H1 (cell line): ENCODE data around the gene TMCC3. TPM values are rescaled to one million over a fixed set of nuclear protein-coding genes. Genes with fewer than 3 reads are reported as not detected.

Experiments
- CTCF ChIA-PET: fragments of 300-600 bp; sonication (Branson Sonifier 250); formaldehyde crosslinking; loops from one replicate; lab custom pipeline; 2021; ENCODE audit not compliant: partially characterized antibody; lab: Charles Lee
- POLR2A ChIA-PET: fragments of 300-600 bp; sonication (Branson Sonifier 250); formaldehyde crosslinking; loops from one replicate; lab custom pipeline; 2021; ENCODE audit warnings: inconsistent platforms; ENCODE audit not compliant: partially characterized antibody; lab: Charles Lee
- DNase-seq, 2 experiments: peaks; one replicate each; pipeline versions ENCODE4 v3.0.0 to v3.0.0-alpha.2; 2010 to 2022; ENCODE audit warnings: low spot score in 2 of 2, low read depth in 1 of 2, mixed read lengths in 1 of 2
- FAIRE-seq: peaks from 2 replicates; lab custom pipeline; 2011; peaks lifted over from hg19 to GRCh38; lab: Jason Lieb, UNC
- H2AFZ ChIP-seq: 2 replicates; pipeline ENCODE4 v1.8.1; 2012; ENCODE audit warnings: low read length, inconsistent platforms
- H2AK5ac ChIP-seq: 2 replicates; pipeline ENCODE4 v1.6.1; 2013; ENCODE audit warnings: low read depth, low read length
- H2BK120ac ChIP-seq: replicated peaks from 2 replicates; pipeline ENCODE3; 2013; ENCODE audit warnings: low read depth, low read length, inconsistent platforms
- H2BK12ac ChIP-seq: 2 replicates; pipeline ENCODE4 v1.6.1; 2013; ENCODE audit warnings: low read depth, low read length
- H2BK15ac ChIP-seq: 2 replicates; pipeline ENCODE4 v1.6.1; 2013; ENCODE audit warnings: low read length
- H2BK20ac ChIP-seq: 2 replicates; pipeline ENCODE4 v1.6.1; 2013; ENCODE audit warnings: low read length
- H2BK5ac ChIP-seq: 2 replicates; pipeline ENCODE4 v1.6.1; 2013; ENCODE audit warnings: low read depth, low read length
- H3K14ac ChIP-seq: 2 replicates; pipeline ENCODE4 v1.6.1; 2013; ENCODE audit warnings: inconsistent platforms; ENCODE audit not compliant: insufficient read length
- H3K18ac ChIP-seq: 2 replicates; pipeline ENCODE4 v1.6.1; 2013; ENCODE audit warnings: low read length; ENCODE audit errors: extremely low read depth
- H3K23ac ChIP-seq: 2 replicates; pipeline ENCODE4 v1.6.1; 2013; ENCODE audit warnings: inconsistent platforms; ENCODE audit not compliant: insufficient read length
- H3K23me2 ChIP-seq: 2 replicates; pipeline ENCODE4 v1.6.1; 2013; ENCODE audit warnings: low read depth, low read length
- H3K27ac ChIP-seq: 2 replicates; pipeline ENCODE4 v1.6.1; 2011; ENCODE audit warnings: low read depth, low read length, inconsistent platforms
- H3K27me3 ChIP-seq, 4 experiments: replicated peaks in 1 of 4; 1 replicate in 1 of 4; 2 replicates in 3 of 4; pipeline versions ENCODE4 v1.6.1 to v1.8.1; 2011 to 2013; ENCODE audit warnings: low read length in 3 of 4, mild to moderate bottlenecking in 3 of 4, inconsistent platforms in 2 of 4, mixed read lengths in 2 of 4, moderate library complexity in 1 of 4; ENCODE audit not compliant: control insufficient read depth in 3 of 4, insufficient read depth in 3 of 4; ENCODE audit errors: extremely low read depth in 1 of 4
- H3K36me3 ChIP-seq, 4 experiments: 2 replicates each; pipeline versions ENCODE4 v1.6.1 to v1.8.1; 2011 to 2013; ENCODE audit warnings: mild to moderate bottlenecking in 4 of 4, low read length in 3 of 4, moderate library complexity in 2 of 4, control low read depth in 1 of 4, inconsistent platforms in 1 of 4; ENCODE audit not compliant: insufficient read depth in 4 of 4, control insufficient read depth in 2 of 4
- H3K4ac ChIP-seq: replicated peaks from 2 replicates; pipeline ENCODE3; 2013; ENCODE audit warnings: low read length, low read depth, mixed read lengths, inconsistent platforms; ENCODE audit not compliant: insufficient read length
- H3K4me1 ChIP-seq, 4 experiments: replicated peaks in 1 of 4; 1 replicate in 1 of 4; 2 replicates in 3 of 4; pipeline versions ENCODE4 v1.6.1 to v1.8.1; 2011 to 2013; ENCODE audit warnings: low read length in 3 of 4, inconsistent platforms in 2 of 4, mixed read lengths in 1 of 4; ENCODE audit not compliant: insufficient read depth in 4 of 4, control insufficient read depth in 3 of 4
- H3K4me2 ChIP-seq, 2 experiments: 2 replicates each; pipeline versions ENCODE4 v1.6.1 to v1.8.1; 2011 to 2013; ENCODE audit warnings: low read depth in 2 of 2, low read length in 2 of 2, control low read depth in 1 of 2, inconsistent platforms in 1 of 2, mild to moderate bottlenecking in 1 of 2; ENCODE audit not compliant: insufficient read depth in 1 of 2
- H3K4me3 ChIP-seq, 4 experiments: fragments of 200-600, 300-600 bp in 1 of 4; sonication (generic), shearing (Covaris generic), sonication (Bioruptor Twin) in 1 of 4; 2 replicates each; pipeline versions ENCODE4 v1.5.1 to v1.8.1; 2011 to 2016; ENCODE audit warnings: low read length in 4 of 4, low read depth in 3 of 4, control low read depth in 2 of 4, inconsistent platforms in 2 of 4, mild to moderate bottlenecking in 2 of 4, mixed read lengths in 1 of 4, moderate library complexity in 1 of 4; ENCODE audit not compliant: insufficient read depth in 2 of 4; ENCODE audit errors: extremely low read depth in 1 of 4
- H3K56ac ChIP-seq: replicated peaks from 2 replicates; pipeline ENCODE3; 2013; ENCODE audit warnings: low read depth, mild to moderate bottlenecking, mixed read lengths, low read length, inconsistent platforms; ENCODE audit not compliant: insufficient read length
- H3K79me1 ChIP-seq: 2 replicates; pipeline ENCODE4 v1.6.1; 2013; ENCODE audit warnings: low read depth, low read length, control low read depth
- H3K79me2 ChIP-seq, 2 experiments: 2 replicates each; pipeline versions ENCODE4 v1.6.1 to v1.8.1; 2012 to 2013; ENCODE audit warnings: low read length in 2 of 2, mild to moderate bottlenecking in 2 of 2, inconsistent platforms in 1 of 2; ENCODE audit not compliant: insufficient read depth in 2 of 2, control insufficient read depth in 1 of 2
- H3K9ac ChIP-seq, 4 experiments: replicated peaks in 1 of 4; 1 replicate in 1 of 4; 2 replicates in 3 of 4; pipeline versions ENCODE4 v1.6.1 to v1.8.1; 2011 to 2013; ENCODE audit warnings: low read depth in 3 of 4, low read length in 3 of 4, control low read depth in 2 of 4, mild to moderate bottlenecking in 2 of 4, moderate library complexity in 2 of 4, inconsistent platforms in 1 of 4; ENCODE audit errors: extremely low read depth in 1 of 4
- H3K9me3 ChIP-seq, 2 experiments: 2 replicates each; pipeline versions ENCODE4 v1.6.1 to v1.8.1; 2012 to 2013; ENCODE audit warnings: mild to moderate bottlenecking in 2 of 2, moderate library complexity in 2 of 2, control low read depth in 1 of 2, inconsistent platforms in 1 of 2, low read depth in 1 of 2, low read length in 1 of 2, mixed read lengths in 1 of 2; ENCODE audit not compliant: insufficient read depth in 2 of 2
- H4K20me1 ChIP-seq, 2 experiments: replicated peaks in 1 of 2; 2 replicates each; pipeline versions ENCODE3 to v1.8.1; 2011 to 2013; ENCODE audit warnings: inconsistent platforms in 2 of 2, low read length in 2 of 2, mild to moderate bottlenecking in 1 of 2; ENCODE audit not compliant: insufficient read depth in 2 of 2, control insufficient read depth in 1 of 2
- H4K5ac ChIP-seq: 2 replicates; pipeline ENCODE4 v1.6.1; 2013; ENCODE audit warnings: low read length, low read depth, mixed read lengths, inconsistent platforms; ENCODE audit not compliant: insufficient read length
- H4K8ac ChIP-seq: 2 replicates; pipeline ENCODE4 v1.8.0; 2013; ENCODE audit warnings: mild to moderate bottlenecking, moderate library complexity, low read length, inconsistent platforms; ENCODE audit not compliant: insufficient read depth; ENCODE audit errors: extremely low read depth
- H4K91ac ChIP-seq: replicated peaks from 2 replicates; pipeline ENCODE3; 2013; ENCODE audit warnings: low read length, mixed read lengths, inconsistent platforms; ENCODE audit not compliant: insufficient read length
- BRCA1 ChIP-seq: IDR thresholded peaks from 2 replicates; pipeline ENCODE4 v1.6.1; 2012; ENCODE audit warnings: low read depth, low read length, improper control_type of control experiment
- EP300 ChIP-seq, 2 experiments: IDR thresholded peaks; 1 replicate in 1 of 2; 2 replicates in 1 of 2; pipeline ENCODE4 v1.6.1; 2011 to 2012; ENCODE audit warnings: low read depth in 2 of 2, low read length in 2 of 2, mild to moderate bottlenecking in 2 of 2, borderline replicate concordance in 1 of 2, inconsistent platforms in 1 of 2, moderate library complexity in 1 of 2
- FOSL1 ChIP-seq: IDR thresholded peaks from 2 replicates; pipeline ENCODE4 v1.6.1; 2011; ENCODE audit warnings: mild to moderate bottlenecking, low read depth, low read length, moderate library complexity; ENCODE audit not compliant: insufficient read depth
- GABPA ChIP-seq: IDR thresholded peaks from 2 replicates; pipeline ENCODE4 v1.6.1; 2011; ENCODE audit warnings: mild to moderate bottlenecking, low read length, moderate library complexity, borderline replicate concordance; ENCODE audit not compliant: insufficient read depth
- JUND ChIP-seq: IDR thresholded peaks from 2 replicates; pipeline ENCODE4 v1.6.1; 2011; ENCODE audit warnings: mild to moderate bottlenecking, improper control_type of control experiment, low read length
- MAFK ChIP-seq: IDR thresholded peaks from 2 replicates; pipeline ENCODE4 v1.6.1; 2012; ENCODE audit warnings: low read depth, mild to moderate bottlenecking, improper control_type of control experiment, low read length
- POLR2AphosphoS5 ChIP-seq: IDR thresholded peaks from 2 replicates; pipeline ENCODE4 v1.6.1; 2011; ENCODE audit warnings: low read depth, low read length
- RBBP5 ChIP-seq: IDR thresholded peaks from 2 replicates; pipeline ENCODE4 v1.7.1; 2012; ENCODE audit warnings: low read depth, mild to moderate bottlenecking, inconsistent platforms, low read length, moderate library complexity, borderline replicate concordance
- SIN3A ChIP-seq, 2 experiments: IDR thresholded peaks in 1 of 2; conservative IDR thresholded peaks in 1 of 2; 2 replicates each; pipeline ENCODE4 v1.6.1; 2011 to 2012; ENCODE audit warnings: low read length in 2 of 2, improper control_type of control experiment in 1 of 2, low read depth in 1 of 2, mild to moderate bottlenecking in 1 of 2
- SIX5 ChIP-seq: IDR thresholded peaks from 2 replicates; pipeline ENCODE4 v1.6.1; 2011; ENCODE audit warnings: mild to moderate bottlenecking, low read depth, low read length
- SUZ12 ChIP-seq: fragments of 200-600 bp; sonication (generic); IDR thresholded peaks from 2 replicates; pipeline ENCODE4 v1.6.1; 2012; ENCODE audit warnings: mild to moderate bottlenecking, inconsistent platforms, low read length, moderate library complexity, mixed read lengths
- TAF1 ChIP-seq: IDR thresholded peaks from 2 replicates; pipeline ENCODE4 v1.6.1; 2011; ENCODE audit warnings: mild to moderate bottlenecking, low read depth, low read length
- ZNF274 ChIP-seq: IDR thresholded peaks from 2 replicates; pipeline ENCODE4 v1.7.0; 2012; ENCODE audit warnings: low read length, borderline replicate concordance; ENCODE audit errors: extremely low read depth
- WGBS, 2 experiments: shearing (Covaris generic) in 1 of 2; methylation state at CpG; one replicate each; pipeline versions ENCODE4 v1.1.6 to v1.1.7; 2013 to 2015; ENCODE audit warnings: low lambda C conversion rate in 2 of 2, mixed read lengths in 2 of 2, inconsistent platforms in 1 of 2, low coverage in 1 of 2, missing lambda C conversion rate in 1 of 2; ENCODE audit not compliant: insufficient replicate concordance in 2 of 2, insufficient coverage in 1 of 2, insufficient read length in 1 of 2; ENCODE audit errors: extremely low coverage in 1 of 2, missing lambda C conversion rate in 1 of 2; 5-methylcytosine and 5-hydroxymethylcytosine counted together
- polyA plus RNA-seq, 7 experiments: library from polyadenylated mRNA; depleted of rRNA in 3 of 7; stranded (reverse) in 5 of 7; unstranded in 2 of 7; fragments of >200 nt in 5 of 7; fragments of 200-250 nt in 2 of 7; gene quantifications; 1 replicate in 5 of 7; 2 replicates in 1 of 7; 4 replicates in 1 of 7; pipeline versions ENCODE4 v1.2.1 to v1.2.3, GENCODE V29; 2011 to 2013; ENCODE audit warnings: missing spikeins in 2 of 7, mixed read lengths in 2 of 7
- total RNA-seq: library from RNA; stranded (reverse); fragmentation: NEBNext Ultra II Directional; extraction: Animal tissue kit (Norgen Biotek cat#: 25700); gene quantifications from 2 replicates; pipeline ENCODE4 v1.2.1, GENCODE V29; 2021

TMCC3 gene
- total and polyA plus RNA-seq, 2 of the 8 experiments (the other 6 are each of a cell fraction or from before 2014, with no cell fraction given) = 1.7 to 4.1 TPM

- Histone ChIP-seq H3K4me2 (no peak overlapping the region), H3K9ac (no peak overlapping the region), H2AK5ac (no peak overlapping the region), H4K8ac (no peak overlapping the region), H3K18ac (no peak overlapping the region), H3K56ac (no peak overlapping the region), H3K4me3 (no peak overlapping the region), H2BK15ac (no peak overlapping the region), H2BK5ac (no peak overlapping the region), H3K79me1 (no peaks in the 10 kb centered on the region), H3K27ac (no peak overlapping the region), H3K23me2 (no peaks in the 10 kb centered on the region), H3K4me1 (no peaks in the 10 kb centered on the region), H3K23ac (no peak overlapping the region), H4K91ac (no peak overlapping the region), H3K9me3 (0 out of 4 replicates have a peak, but pooled peaks cover 0 to 2% of the 10 kb centered on the region in 2 experiments), H3K27me3 (no peaks in the 10 kb centered on the region), H2AFZ (no peak overlapping the region), H2BK12ac (no peak overlapping the region), H3K4ac (no peak overlapping the region), H2BK120ac (no peak overlapping the region), H2BK20ac (no peak overlapping the region), H3K36me3 (no peaks in the 10 kb centered on the region), H4K20me1 (no peaks in the 10 kb centered on the region), H3K79me2 (no peaks in the 10 kb centered on the region), H4K5ac (no peak overlapping the region), H3K14ac (no peak overlapping the region)
- FAIRE-seq (no peak), DNase-seq (no peak)
- WGBS, 2 experiments = 86% methylated on average over 4 of the region's 4 CpGs; no CpG with 5 or more reads in 1 of the 2 experiments
- ChIA-PET POLR2A (interaction anchor here (3.1 kb wide), 1 partner anchor 7 kb away, joined by 10 read pairs; no protein-coding TSS in a partner anchor), CTCF (interaction anchor here (0.6 to 1.3 kb wide), 3 partner anchors 8 to 1184 kb away, joined by 3 to 6 read pairs (median 3); no protein-coding TSS in a partner anchor)
- TF ChIP-seq SIX5 = no peak
- TF ChIP-seq POLR2AphosphoS5 = no peak
- no peak for TF ChIP-seq JUND
- no peak for TF ChIP-seq SIN3A (conservative IDR thresholded peaks at IDR 0.05 in 1 of 2, IDR thresholded peaks at IDR 0.05 in 1 of 2; ENCODE audit: low read depth in 1 of 2, low read length in 2 of 2)
- no peak for TF ChIP-seq GABPA
- no peak for TF ChIP-seq BRCA1
- TF ChIP-seq FOSL1 = no peak
- TF ChIP-seq MAFK = no peak
- no peak for TF ChIP-seq EP300 (IDR thresholded peaks at IDR 0.05; ENCODE audit: borderline replicate concordance in 1 of 2, low read depth in 2 of 2, low read length in 2 of 2)
- TF ChIP-seq ZNF274 = no peak
- TF ChIP-seq SUZ12 = no peak
- no peak for TF ChIP-seq RBBP5
- no peak for TF ChIP-seq TAF1
Observed at GRCh38 chr12:94622475-94622874, 27.9 kb downstream of the TMCC3 start.
